Osteoblast (primary cell): ENCODE results near the gene RMI2. TPM values are rescaled to one million over a fixed set of nuclear protein-coding genes. Genes with fewer than 3 reads are reported as not detected.
A peak's percentile ranks its signal among the peaks of the same experiment; 100 is the strongest.
"Not testable (repeated sequence)": the region's sequence is repeated elsewhere in the genome, so short reads cannot be mapped to it uniquely, and the experiment has no call there.

Experiments used
- DNase-seq: peaks from one replicate; pipeline ENCODE4 v3.0.0; 2011; ENCODE audit warnings: low spot score, mixed read lengths; ENCODE audit not compliant: insufficient read length; ENCODE audit errors: missing footprints
- H2AFZ ChIP-seq: 2 replicates; pipeline ENCODE4 v1.6.0; 2011; ENCODE audit warnings: mild to moderate bottlenecking, low read length
- H3K27ac ChIP-seq: 2 replicates; pipeline ENCODE4 v1.5.1; 2011; ENCODE audit warnings: mild to moderate bottlenecking, low read depth, low read length, moderate library complexity
- H3K27me3 ChIP-seq: 2 replicates; pipeline ENCODE4 v1.6.0; 2012; ENCODE audit warnings: mild to moderate bottlenecking, control low read depth, inconsistent platforms, low read length, moderate library complexity; ENCODE audit not compliant: insufficient read depth
- H3K36me3 ChIP-seq: 2 replicates; pipeline ENCODE4 v1.5.1; 2011; ENCODE audit warnings: mild to moderate bottlenecking, low read length, control low read depth, moderate library complexity; ENCODE audit not compliant: insufficient read depth
- H3K4me1 ChIP-seq: 2 replicates; pipeline ENCODE4 v1.5.1; 2011; ENCODE audit warnings: mild to moderate bottlenecking, low read length, control low read depth, moderate library complexity; ENCODE audit not compliant: insufficient read depth
- H3K4me2 ChIP-seq: 2 replicates; pipeline ENCODE4 v1.6.0; 2011; ENCODE audit warnings: mild to moderate bottlenecking, low read length; ENCODE audit not compliant: insufficient read depth
- H3K4me3 ChIP-seq: fragments of 200-600 bp; sonication (generic); 3 replicates; pipeline ENCODE4 v1.5.1; 2012; ENCODE audit warnings: mild to moderate bottlenecking, low read length, inconsistent platforms; ENCODE audit not compliant: insufficient read depth
- H3K79me2 ChIP-seq: 2 replicates; pipeline ENCODE4 v1.6.0; 2012; ENCODE audit warnings: mild to moderate bottlenecking, low read length, control low read depth, inconsistent platforms; ENCODE audit not compliant: insufficient read depth
- H3K9me3 ChIP-seq: 2 replicates; pipeline ENCODE4 v1.5.1; 2011; ENCODE audit warnings: low read depth, low read length, control low read depth
- H4K20me1 ChIP-seq: 2 replicates; pipeline ENCODE4 v1.6.0; 2012; ENCODE audit warnings: mild to moderate bottlenecking, low read length, control low read depth; ENCODE audit not compliant: insufficient read depth
- total RNA-seq: library from RNA; depleted of rRNA; stranded (reverse); fragments of >200 nt; gene quantifications from 2 replicates; pipeline ENCODE4 v1.2.3, GENCODE V29; 2012
- TF ChIP-seq, protein P1 (sequence below): IDR thresholded peaks from 2 replicates; pipeline ENCODE4 v1.5.1; 2011; ENCODE audit warnings: mild to moderate bottlenecking, low read depth, low read length, moderate library complexity; ENCODE audit errors: extremely low read depth

The RMI2 gene
- total RNA-seq, 1 donor = 1.4 TPM

DNA sequence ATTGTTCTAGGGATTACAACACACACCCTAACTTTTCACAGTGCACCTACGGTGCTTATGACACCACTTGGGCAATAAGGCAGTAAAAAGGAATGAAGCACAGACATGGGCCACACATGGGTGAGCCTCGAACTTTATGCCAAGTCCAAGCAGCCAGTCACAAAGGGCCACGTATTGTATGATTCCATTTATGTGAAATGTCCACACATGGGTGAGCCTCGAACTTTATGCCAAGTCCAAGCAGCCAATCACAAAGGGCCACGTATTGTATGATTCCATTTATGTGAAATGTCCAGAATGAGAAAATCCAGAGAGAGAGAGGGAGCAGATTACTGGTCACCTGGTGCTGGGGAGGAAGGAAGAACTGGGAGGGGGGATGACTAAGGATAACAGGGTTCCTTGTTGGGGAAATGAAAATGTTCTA, 22.2 kb downstream of the RMI2 start:
- no peaks in the 10 kb centered on the region for H3K27me3 ChIP-seq
- TF ChIP-seq, protein P1, sequence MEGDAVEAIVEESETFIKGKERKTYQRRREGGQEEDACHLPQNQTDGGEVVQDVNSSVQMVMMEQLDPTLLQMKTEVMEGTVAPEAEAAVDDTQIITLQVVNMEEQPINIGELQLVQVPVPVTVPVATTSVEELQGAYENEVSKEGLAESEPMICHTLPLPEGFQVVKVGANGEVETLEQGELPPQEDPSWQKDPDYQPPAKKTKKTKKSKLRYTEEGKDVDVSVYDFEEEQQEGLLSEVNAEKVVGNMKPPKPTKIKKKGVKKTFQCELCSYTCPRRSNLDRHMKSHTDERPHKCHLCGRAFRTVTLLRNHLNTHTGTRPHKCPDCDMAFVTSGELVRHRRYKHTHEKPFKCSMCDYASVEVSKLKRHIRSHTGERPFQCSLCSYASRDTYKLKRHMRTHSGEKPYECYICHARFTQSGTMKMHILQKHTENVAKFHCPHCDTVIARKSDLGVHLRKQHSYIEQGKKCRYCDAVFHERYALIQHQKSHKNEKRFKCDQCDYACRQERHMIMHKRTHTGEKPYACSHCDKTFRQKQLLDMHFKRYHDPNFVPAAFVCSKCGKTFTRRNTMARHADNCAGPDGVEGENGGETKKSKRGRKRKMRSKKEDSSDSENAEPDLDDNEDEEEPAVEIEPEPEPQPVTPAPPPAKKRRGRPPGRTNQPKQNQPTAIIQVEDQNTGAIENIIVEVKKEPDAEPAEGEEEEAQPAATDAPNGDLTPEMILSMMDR = no peak
- no peaks in the 10 kb centered on the region for H3K36me3 ChIP-seq
- no peak overlapping the region for H3K4me2 ChIP-seq
- no peak overlapping the region for H2AFZ ChIP-seq
- peaks cover 20% of the 10 kb centered on the region for H3K4me1 ChIP-seq
- H3K4me3 ChIP-seq = no peak overlapping the region
- no peaks in the 10 kb centered on the region for H3K9me3 ChIP-seq
- no peak for DNase-seq
- H4K20me1 ChIP-seq = no peaks in the 10 kb centered on the region
- H3K79me2 ChIP-seq = no peaks in the 10 kb centered on the region
- H3K27ac ChIP-seq = no peak overlapping the region

DNA sequence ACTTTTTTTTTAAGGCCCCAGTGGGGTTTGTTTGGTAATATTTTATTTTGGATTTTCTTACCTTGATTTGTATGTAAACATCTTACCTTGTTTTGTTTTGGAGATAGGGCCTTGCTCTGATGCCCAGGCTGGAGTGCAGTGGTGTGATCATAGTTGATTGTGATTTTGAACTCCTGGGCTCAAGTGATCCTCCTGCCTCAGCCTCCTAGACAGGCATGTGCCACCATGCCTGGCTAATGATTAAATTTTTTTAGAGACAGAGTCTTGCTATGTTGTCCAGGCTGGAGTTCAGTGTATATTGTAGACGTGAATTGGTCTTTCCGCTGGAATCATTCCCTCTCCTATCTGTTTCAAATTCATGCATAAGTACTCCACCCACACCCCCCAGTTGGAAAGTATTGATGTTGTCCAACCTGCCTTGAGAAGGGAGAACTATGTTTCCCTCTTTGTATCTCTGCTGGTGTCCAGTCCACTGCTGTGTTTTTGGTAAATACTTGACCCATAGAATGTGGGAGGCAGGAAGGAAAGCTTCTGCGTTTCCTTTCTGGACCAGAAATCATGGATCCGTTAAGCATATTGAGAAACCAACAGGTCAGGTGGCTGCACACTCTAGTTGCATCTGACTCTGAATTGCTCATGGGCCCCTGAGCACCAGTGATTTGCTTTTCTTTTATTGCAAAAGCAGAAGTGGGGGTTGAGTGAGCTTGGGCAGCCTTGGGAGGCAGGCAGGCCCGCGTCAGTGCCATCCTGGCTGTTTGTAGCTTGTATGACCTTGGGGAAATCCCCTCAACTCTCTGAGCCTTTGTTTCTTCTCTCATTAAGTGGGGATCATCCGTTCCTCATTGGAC, 25.0 kb downstream of the RMI2 start:
- DNase-seq = peak; percentile 53
- TF ChIP-seq, protein P1 = no peak
- Histone ChIP-seq H4K20me1 (no peaks in the 10 kb centered on the region), H3K27ac (no peak overlapping the region), H3K9me3 (no peaks in the 10 kb centered on the region), H3K4me2 (no peak overlapping the region), H2AFZ (no peak overlapping the region), H3K4me1 (no peaks in the 10 kb centered on the region), H3K36me3 (no peaks in the 10 kb centered on the region), H3K27me3 (no peaks in the 10 kb centered on the region), H3K4me3 (no peak overlapping the region), H3K79me2 (no peaks in the 10 kb centered on the region)

DNA sequence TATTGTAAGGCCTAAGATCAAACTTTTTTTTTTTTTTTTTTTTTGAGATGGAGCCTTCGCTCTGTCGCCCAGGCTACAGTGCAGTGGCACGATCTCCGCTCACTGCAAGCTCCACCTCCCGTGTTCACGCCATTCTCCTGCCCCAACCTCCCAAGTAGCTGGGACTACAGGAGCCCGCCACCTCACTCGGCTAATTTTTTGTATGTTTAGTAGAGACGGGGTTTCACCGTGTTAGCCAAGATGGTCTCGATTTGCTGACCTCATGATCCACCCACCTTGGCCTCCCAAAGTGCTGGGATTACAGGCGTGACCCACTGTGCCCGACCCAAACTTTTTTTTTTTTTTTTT, 25.6 kb downstream of the RMI2 start:
- not testable (repeated sequence) for DNase-seq, H2AFZ ChIP-seq, H3K4me3 ChIP-seq, H3K27ac ChIP-seq, H3K9me3 ChIP-seq, H3K27me3 ChIP-seq, H3K4me1 ChIP-seq, H4K20me1 ChIP-seq, H3K36me3 ChIP-seq, H3K4me2 ChIP-seq, H3K79me2 ChIP-seq

DNA sequence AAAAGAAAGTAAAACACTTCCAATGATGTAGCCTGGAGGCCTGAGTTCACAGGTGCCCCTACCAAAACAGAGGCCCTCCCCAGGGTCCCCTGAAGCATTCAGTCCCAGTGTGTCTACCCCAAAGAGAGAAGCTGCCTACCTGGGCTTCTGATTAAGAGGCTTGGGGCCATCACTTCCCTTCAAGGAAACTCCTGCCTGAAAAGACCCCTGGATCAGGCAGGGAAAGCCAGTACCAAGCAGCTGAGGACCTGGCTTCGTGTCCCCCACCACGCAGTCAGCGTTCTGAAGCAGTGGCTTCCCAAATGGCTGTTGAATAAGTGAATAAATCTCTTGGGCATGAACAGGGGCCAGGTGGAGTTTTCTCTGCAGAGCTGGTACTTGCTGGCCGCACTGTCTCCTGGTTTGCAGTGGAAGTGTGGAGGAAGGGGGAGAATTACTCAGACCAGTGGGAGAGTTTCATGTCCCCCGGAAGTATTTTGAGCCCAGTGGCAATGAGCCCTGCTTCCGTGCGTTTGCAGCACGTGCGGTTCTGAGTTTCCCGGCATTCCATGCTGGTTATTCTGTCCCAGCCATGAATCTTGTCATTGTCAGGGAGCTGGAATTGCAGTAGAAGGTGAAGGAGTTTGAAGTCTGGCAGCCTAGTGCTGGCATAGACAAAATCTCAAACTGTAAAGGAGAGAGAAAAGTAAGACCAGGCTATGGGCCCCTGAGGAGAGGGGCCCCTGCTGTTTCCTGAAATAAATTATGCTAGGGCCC, 27.0 kb downstream of the RMI2 start:
- Histone ChIP-seq H3K4me2 (no peak overlapping the region), H3K27ac (no peak overlapping the region), H3K4me1 (no peaks in the 10 kb centered on the region), H2AFZ (no peak overlapping the region), H3K9me3 (no peaks in the 10 kb centered on the region), H4K20me1 (no peaks in the 10 kb centered on the region), H3K4me3 (no peak overlapping the region), H3K36me3 (no peaks in the 10 kb centered on the region), H3K79me2 (no peaks in the 10 kb centered on the region), H3K27me3 (no peaks in the 10 kb centered on the region)
- TF ChIP-seq, protein P1 = no peak
- no peak for DNase-seq
